HepG2 (cell line): Measurements from ENCODE around the gene WDR49.

Experiments used
- AGO2 ChIP-seq: fragments of 200-400 bp; formaldehyde crosslinking; optimal IDR thresholded peaks from 2 replicates; pipeline ENCODE3; 2017; ENCODE audit warnings: mild to moderate bottlenecking, low read depth, low read length, moderate library complexity
- CTCF ChIP-seq: sonication (generic); formaldehyde crosslinking; IDR thresholded peaks from 2 replicates; pipeline ENCODE4 v1.5.0; 2020; ENCODE audit warnings: mild to moderate bottlenecking, missing genetic modification reagents, moderate library complexity
- GTF3A ChIP-seq: sonication (generic); formaldehyde crosslinking; conservative IDR thresholded peaks from 2 replicates; pipeline ENCODE4 v1.4.0; 2020; ENCODE audit warnings: mild to moderate bottlenecking, missing genetic modification reagents
- KAT2B ChIP-seq: fragments of 150-350 bp; IDR thresholded peaks from 2 replicates; pipeline ENCODE4 v1.6.1; 2014; ENCODE audit warnings: low read depth, low read length, borderline replicate concordance
- MIER3 ChIP-seq: IDR thresholded peaks from 2 replicates; pipeline ENCODE4 v1.6.1; 2016; ENCODE audit warnings: missing compliant biosample characterization, borderline replicate concordance
- POLR2AphosphoS5 ChIP-seq: IDR thresholded peaks from 2 replicates; pipeline ENCODE4 v1.6.1; 2012; ENCODE audit warnings: low read depth, low read length
- ZBTB37 ChIP-seq: sonication (generic); formaldehyde crosslinking; IDR thresholded peaks from 2 replicates; pipeline ENCODE4 v1.4.0; 2020; ENCODE audit warnings: mild to moderate bottlenecking, missing genetic modification reagents
- ZFP36L1 ChIP-seq: sonication (generic); formaldehyde crosslinking; IDR thresholded peaks from 2 replicates; pipeline ENCODE4 v1.8.0; 2022; ENCODE audit warnings: mild to moderate bottlenecking, missing genetic modification reagents, moderate library complexity
- ZNF124 ChIP-seq: sonication (generic); formaldehyde crosslinking; IDR thresholded peaks from 2 replicates; pipeline ENCODE4 v1.4.0; 2020; ENCODE audit warnings: missing genetic modification reagents
- ZNF281 ChIP-seq: sonication (generic); formaldehyde crosslinking; IDR thresholded peaks from 2 replicates; pipeline ENCODE4 v1.4.0; 2020; ENCODE audit warnings: missing genetic modification reagents, borderline replicate concordance

- TF ChIP-seq CTCF (no peak), MIER3 (CRISPR knock-in tag) (no peak), ZFP36L1 (CRISPR knock-in tag) (no peak), POLR2AphosphoS5 (no peak), AGO2 (no peak), ZBTB37 (CRISPR knock-in tag) (no peak), GTF3A (CRISPR knock-in tag) (no peak), ZNF281 (CRISPR knock-in tag) (no peak), KAT2B (no peak), ZNF124 (CRISPR knock-in tag) (no peak)
Measured at GRCh38 chr3:167456157-167456799, 197.5 kb downstream of the WDR49 start.
